Measurements from ENCODE around the gene TMEM135.

GRCh38 chr11:87239001-87239400 is 201.3 kb downstream of the TMEM135 start:
- TF ChIP-seq CTCF (conservative IDR thresholded peaks at IDR 0.05; ENCODE audit: low read depth, low read length) (no peak), EZH2 (IDR thresholded peaks at IDR 0.05; ENCODE audit: low read length, unreplicated experiment) (no peak), EZH2phosphoT487 (IDR thresholded peaks at IDR 0.05; ENCODE audit: borderline replicate concordance, low read length) (no peak)

Measured in PC-3 (cell line).